Upper lobe of left lung (tissue), 4 donors: ENCODE results near the gene NDUFA13.

Experiments
- EP300 ChIP-seq, 4 donors: sonication (generic); formaldehyde crosslinking; IDR thresholded peaks; one replicate each; pipeline ENCODE4 v1.5.1; 2017; ENCODE audit warnings: antibody characterized with exemption in 4 of 4, control low read depth in 2 of 4
- TF ChIP-seq, protein P1 (sequence below), 6 experiments: fragments of 450-650 bp in 4 of 6; fragments of 200-600 bp in 2 of 6; sonication (generic) in 2 of 6; IDR thresholded peaks; one replicate each; pipeline ENCODE4 v1.5.1; 2016 to 2019; ENCODE audit warnings: antibody characterized with exemption in 6 of 6

DNA sequence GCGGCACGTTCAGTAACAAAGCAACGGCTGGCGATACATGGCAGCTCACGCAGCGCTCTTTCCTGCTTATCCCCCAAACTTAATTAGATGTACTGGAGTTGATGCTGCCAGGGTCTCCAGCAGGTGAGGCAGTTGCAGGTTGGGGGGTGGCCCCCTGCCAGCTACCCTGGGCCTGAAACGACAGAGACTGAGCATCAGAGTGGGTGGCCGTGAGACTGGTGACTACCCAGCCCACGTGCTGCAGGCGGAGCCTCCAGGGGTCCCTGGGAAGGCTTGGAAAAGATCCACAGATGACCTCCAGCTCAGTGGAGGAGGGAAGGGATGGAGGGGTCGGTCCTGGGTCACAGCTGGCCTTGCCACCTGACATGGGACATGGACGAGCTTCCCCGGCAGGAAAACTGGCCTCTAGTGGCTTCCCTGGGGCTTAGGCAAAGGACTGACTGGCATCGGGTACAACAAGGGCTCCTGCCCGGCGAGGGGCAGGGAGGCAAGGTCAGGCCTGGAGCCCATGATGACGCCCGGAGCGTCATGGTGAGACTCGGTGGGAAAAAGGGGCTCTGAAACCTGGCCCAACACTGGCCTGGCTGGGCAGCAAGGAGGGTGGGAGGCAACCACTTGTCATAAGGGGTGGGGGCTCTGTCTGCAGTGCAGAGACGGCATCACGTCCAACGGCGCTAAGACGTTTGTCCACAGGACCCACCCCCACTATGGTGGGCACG is 46.1 kb downstream of the NDUFA13 start:
- TF ChIP-seq, protein P1, sequence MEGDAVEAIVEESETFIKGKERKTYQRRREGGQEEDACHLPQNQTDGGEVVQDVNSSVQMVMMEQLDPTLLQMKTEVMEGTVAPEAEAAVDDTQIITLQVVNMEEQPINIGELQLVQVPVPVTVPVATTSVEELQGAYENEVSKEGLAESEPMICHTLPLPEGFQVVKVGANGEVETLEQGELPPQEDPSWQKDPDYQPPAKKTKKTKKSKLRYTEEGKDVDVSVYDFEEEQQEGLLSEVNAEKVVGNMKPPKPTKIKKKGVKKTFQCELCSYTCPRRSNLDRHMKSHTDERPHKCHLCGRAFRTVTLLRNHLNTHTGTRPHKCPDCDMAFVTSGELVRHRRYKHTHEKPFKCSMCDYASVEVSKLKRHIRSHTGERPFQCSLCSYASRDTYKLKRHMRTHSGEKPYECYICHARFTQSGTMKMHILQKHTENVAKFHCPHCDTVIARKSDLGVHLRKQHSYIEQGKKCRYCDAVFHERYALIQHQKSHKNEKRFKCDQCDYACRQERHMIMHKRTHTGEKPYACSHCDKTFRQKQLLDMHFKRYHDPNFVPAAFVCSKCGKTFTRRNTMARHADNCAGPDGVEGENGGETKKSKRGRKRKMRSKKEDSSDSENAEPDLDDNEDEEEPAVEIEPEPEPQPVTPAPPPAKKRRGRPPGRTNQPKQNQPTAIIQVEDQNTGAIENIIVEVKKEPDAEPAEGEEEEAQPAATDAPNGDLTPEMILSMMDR (IDR thresholded peaks at IDR 0.05): no peak
- no peak for TF ChIP-seq EP300 (IDR thresholded peaks at IDR 0.05)
